Brain pericyte (primary cell): Measurements from ENCODE around the gene TECRL.

Experiments
- DNase-seq: peaks from one replicate; pipeline ENCODE4 v3.0.0-alpha.2; 2012; ENCODE audit warnings: low read depth, low spot score

TECRL gene

DNA sequence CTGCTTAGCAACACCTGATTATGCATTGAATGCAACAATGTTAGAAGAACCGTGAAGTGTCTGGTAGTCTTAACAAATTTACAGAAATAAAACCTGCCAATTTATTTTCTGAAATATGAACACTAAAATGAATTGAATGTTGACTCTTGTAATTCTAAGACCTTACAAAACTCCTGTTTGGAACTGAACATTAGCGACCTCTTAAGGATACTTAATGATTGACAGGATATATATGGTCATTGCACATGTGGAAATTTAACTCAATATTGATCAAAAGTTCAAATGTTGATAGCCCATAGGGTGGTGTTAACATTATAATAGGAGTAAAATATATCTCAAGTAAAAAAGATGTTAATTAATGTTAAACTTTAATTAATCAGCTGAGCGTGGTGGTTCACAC, 79.1 kb downstream of the TECRL start:
- DNase-seq, result no peak

DNA sequence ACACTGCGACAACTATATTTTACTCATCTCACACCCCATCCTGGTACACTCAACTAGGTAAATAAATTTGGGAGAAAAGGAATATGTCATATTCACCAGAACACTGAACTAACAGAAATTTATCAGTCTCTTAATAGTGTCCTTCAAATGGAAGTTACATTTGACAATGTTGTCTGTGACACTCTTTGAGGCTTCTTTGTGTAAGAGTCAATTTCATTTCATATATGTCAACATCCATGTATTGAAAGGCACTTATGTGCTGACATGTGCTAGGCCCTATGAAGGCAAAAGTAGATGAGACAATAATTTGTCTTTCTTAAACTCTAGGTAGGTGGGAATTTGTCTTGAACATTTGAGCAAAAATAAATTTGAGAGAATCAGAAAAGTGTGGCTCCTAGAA, 82.0 kb downstream of the TECRL start:
- DNase-seq, result no peak

DNA sequence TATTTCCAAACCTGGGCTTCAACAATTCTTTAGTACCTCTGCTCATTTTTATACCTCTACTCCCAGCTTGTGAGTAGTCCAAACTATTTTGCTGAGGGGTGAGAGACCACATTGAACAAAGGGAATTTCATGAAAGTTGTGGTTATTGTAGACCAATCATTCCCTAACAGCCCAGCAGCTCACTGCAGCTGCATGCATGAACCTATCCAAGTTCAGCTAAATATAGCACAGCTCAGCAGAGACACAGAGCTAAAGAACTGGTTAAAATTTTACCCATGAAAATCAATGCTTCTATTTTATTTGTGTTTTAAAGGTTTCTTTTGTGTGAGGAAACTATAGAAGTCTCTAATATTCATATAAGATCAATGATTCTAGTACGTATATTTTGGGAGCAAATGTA, 82.7 kb downstream of the TECRL start:
- DNase-seq, result no peak

DNA sequence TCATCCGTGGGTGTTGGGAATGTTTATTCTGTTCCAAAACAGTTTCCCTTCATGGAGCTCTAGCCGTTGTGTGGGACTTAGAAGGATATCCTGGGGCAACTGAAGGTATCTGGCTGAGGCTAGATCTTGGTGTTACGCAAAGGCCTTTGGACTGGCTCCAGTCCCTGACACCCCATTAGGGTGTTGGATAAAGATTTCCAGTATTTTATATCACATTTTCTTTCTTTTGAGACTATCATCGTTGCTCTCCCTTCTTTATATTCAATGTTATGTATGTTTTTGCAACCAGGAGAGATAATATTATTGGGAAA, 103.0 kb downstream of the TECRL start:
- no peak for DNase-seq

DNA sequence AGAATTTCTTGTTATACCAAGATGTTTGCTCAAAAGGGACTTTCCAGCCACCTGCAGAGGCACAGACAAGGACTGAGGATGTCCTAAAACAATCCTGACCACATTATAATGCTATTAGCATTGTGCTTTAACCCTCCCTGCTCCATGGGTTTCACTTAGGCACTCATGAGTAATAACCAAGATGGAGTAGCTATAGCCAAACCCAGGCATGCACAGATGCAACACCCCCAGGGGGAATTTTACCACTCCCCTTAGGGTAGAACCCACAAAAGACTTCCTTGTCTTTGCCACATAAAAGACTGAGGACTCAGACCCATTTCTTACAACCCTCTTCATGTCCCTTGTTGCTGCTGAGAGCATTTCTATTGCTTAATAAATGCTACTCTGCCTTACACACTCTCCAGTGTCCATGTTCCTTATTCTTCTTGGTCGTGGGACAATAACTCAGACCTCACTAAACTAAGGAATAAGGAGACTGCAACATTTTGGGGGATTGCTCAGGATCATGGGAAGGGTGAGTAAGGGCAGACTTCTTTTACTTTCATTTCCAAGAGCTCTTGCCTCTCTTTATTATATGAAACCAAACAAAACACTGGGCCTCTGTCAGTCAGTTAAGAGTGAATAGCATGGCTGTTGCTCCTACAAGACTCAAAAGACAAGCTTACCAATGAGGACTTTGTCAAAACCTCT, 103.5 kb downstream of the TECRL start:
- no peak for DNase-seq

DNA sequence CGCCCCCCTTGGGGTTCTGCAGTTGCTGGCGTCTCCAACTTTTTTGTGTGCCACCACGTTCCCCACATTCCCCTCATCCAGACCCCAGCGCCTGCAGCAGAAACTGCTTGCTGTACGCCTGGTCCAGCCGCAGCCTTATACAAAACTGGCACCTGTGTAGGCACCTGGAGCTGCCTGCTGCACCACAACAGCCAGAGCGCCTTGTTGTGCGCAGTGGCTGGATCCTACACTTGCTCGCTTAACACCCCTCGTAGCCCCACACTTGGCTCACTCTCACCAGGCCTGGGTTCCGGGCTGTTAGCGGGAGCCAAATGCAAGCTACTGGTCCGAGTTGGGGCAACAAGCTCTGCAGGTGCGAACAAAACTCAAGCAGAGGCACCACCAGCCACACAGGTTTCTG, 136.8 kb downstream of the TECRL start:
- no peak for DNase-seq

DNA sequence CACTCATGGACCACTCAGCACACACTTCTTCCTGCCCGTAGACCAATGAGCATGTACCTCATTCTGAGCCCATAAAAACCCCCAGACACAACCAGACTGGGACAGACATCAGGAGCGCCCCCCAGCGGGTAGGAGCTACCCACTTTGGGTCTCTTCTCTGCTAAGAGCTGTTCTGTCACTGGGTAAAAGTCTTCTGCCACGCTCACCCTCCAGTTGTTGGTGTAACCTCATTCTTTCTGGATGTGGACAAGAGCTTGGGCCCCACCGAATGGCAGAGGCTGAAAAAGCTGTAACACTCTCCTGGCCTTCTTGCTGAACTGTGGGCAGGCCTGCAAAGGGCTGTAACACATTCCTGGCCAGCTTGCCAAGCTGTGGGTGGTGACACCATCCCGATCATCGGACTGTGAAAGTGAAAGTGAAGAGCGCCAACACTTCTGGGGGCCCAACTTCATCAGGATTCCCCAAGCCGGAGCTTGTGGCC, 137.6 kb downstream of the TECRL start:
- DNase-seq, result no peak

DNA sequence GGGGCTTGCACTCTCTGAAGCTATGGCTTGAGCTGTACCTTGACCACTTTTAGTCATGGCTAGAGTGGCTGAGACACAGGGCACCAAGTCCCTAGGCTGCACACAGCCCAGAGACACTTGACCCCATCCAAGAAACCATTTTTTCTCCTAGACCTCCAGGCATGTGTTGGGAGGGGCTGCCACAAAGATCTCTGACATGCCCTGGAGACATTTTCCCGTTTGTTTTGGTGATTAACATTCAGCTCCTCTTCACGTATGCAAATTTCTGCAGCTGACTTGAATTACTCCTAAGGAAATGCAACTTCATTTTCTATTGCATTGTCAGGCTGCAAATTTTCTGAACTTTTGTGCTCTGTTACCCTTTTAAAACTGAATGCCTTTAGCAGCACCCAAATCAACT, 142.6 kb downstream of the TECRL start:
- no peak for DNase-seq

DNA sequence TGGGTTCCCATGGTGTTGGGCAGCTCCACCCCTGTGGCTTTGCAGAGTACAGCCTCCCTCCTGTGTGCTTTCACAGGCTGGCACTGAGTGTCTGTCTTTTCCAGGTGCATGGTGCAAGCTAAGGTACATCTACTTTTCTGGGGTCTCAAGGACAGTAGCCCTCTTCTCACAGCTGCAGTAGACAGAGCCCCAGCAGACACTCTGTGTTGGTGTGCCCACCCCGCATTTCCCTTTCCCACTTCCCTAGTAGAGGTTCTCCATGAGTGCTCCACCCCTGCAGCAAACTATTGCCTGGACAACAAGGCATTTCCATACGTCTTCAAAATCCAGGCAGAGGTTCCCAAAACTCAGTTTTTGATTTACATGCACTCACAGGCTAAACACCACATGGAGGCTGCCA, 143.0 kb downstream of the TECRL start:
- DNase-seq, result no peak

DNA sequence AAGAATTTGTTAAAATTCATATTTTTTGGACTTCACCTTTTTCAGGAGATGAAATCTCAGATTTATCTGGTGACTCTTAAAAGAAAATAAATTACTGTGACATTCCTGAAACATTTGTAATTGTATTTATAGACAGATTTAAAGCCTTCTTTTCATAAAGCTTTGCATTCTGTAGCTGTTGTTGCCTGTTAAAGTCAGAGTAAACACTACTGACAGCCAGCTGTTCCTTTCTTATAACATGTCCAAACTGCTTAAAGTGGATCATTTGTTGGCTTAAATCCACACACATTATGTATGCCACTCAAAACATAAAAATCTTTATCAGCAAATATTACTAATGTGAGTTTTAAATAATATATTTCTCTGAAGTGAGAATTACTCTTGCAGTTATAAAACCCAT, 157.5 kb downstream of the TECRL start:
- no peak for DNase-seq

DNA sequence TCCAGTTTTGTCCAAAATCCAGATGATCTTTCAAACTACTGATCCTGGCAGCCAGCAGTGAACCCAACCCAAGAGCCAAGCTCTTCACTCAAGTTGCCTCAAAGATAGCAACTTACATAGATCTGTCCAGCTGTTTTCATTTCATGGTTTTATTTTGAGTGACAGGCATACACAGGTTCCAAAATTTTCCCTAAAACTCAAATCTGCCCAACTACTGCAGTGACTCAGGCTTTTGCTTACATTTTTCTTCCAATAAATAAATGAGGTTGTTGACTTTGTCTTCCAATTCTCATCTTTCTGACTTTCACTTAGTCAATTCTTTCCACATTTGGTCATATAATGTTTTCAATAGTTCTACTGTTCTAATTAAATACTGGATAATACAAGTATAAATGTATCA, 158.8 kb downstream of the TECRL start:
- no peak for DNase-seq

DNA sequence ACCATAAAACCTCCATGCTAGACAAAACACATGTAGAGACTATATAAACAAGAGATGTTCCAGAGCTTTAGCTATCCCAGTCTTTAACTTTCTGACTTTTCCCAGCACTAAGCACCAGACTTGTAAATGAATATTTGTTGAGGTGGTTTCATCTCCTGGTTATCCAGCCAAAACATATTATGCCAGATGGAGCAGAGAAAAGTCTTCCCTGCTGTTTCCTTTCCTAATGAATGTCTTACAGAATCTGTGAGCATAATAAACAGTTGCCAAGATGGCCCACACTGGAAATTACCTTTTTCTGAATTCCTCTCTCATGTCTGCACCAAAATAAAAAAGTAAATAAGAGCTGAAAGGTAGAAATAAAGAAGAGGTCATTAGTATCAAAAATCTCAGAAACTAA, 159.2 kb downstream of the TECRL start:
- DNase-seq, result no peak

DNA sequence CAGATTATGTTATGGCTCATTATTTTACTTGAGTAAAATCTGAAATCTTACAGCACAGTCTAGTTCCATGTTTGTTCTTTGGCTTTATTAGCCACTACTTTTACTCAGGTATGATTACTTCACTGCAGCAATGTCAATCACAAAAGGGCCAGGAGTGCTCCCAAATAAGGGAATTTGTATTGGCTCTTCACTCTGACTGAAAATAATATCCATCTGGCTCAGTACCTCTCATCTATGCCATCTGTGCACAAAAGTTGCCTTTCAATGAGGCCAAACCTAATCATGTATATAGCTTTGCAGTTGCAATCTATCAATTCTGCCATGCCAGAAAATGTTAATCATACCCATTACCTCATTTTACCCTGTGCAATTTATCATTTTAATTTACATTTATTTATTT, 161.1 kb downstream of the TECRL start:
- no peak for DNase-seq

DNA sequence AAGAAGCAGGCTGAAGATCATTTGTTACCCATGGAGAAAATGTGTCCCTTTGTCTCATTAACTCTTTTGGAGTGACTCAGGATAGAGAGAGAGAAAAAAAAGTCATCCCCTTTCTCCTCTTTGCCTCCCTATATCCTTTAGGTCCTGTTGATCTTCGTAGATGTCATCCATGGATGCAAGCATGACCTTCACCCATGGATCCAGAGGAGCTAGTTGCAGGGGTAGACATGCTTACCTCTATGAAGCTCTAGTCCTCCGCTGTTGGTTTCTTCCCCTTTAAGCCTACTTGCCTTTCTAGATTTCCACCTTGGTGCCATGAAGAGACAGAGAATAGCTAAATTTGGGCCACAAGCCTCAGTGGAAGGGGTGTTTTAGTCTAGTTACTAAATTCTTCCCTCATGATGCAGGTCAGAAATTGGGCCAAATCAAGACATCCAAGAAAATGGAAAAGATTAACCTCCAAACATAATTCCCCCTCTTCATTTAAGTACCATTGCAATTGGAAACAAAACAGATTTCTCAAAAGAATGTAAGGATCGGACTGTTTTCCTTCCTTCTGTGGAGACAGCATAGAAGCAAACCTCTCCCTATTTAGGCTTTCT, 178.4 kb downstream of the TECRL start:
- DNase-seq, result no peak
